GM12878 (cell line): ENCODE results near the gene ZBTB44.

Experiments
- CTCF ChIP-seq, 3 experiments: IDR thresholded peaks in 2 of 3; conservative IDR thresholded peaks in 1 of 3; 2 replicates each; pipeline ENCODE4 v1.5.1; 2011; ENCODE audit warnings: low read depth in 3 of 3, low read length in 3 of 3, mild to moderate bottlenecking in 3 of 3, control low read depth in 2 of 3, moderate library complexity in 2 of 3, inconsistent platforms in 1 of 3, mixed read lengths in 1 of 3; ENCODE audit not compliant: control insufficient read depth in 2 of 3, insufficient read depth in 1 of 3; ENCODE audit errors: extremely low read depth in 1 of 3
- GABPA ChIP-seq: IDR thresholded peaks from 2 replicates; pipeline ENCODE4 v1.6.1; 2014; ENCODE audit warnings: antibody characterized with exemption, low read depth, mild to moderate bottlenecking, inconsistent platforms
- REST ChIP-seq: IDR thresholded peaks from 2 replicates; pipeline ENCODE4 v1.6.1; 2012; ENCODE audit warnings: mild to moderate bottlenecking, low read depth, low read length
- ZNF274 ChIP-seq: IDR thresholded peaks from one replicate; pipeline ENCODE4 v1.8.0; 2011; ENCODE audit not compliant: insufficient read length, insufficient read depth

GRCh38 chr11:130337281-130338089 is 22.8 kb upstream of the ZBTB44 start:
- no peak for TF ChIP-seq ZNF274
- no peak for TF ChIP-seq CTCF (IDR thresholded peaks at IDR 0.05 in 2 of 3, conservative IDR thresholded peaks at IDR 0.05 in 1 of 3; ENCODE audit: control insufficient read depth in 2 of 3, extremely low read depth in 1 of 3, insufficient read depth in 1 of 3, low read depth in 3 of 3, low read length in 3 of 3)
- TF ChIP-seq REST = no peak
- TF ChIP-seq GABPA = no peak
